ENCODE data around the gene CD200R1L.

CD200R1L gene

GRCh38 chr3:112786881-112787579 lies 59.6 kb downstream of the CD200R1L start:
- DNase-seq (ENCODE audit: low read depth), result no peak

- no peak for DNase-seq (ENCODE audit: low read depth)
Observed at GRCh38 chr3:112786002-112786590, 60.6 kb downstream of the CD200R1L start.

GRCh38 chr3:112785321-112786001 lies 61.2 kb downstream of the CD200R1L start:
- DNase-seq (ENCODE audit: low read depth), result no peak

GRCh38 chr3:112782491-112782890 lies 64.2 kb downstream of the CD200R1L start:
- no peak for DNase-seq (ENCODE audit: low read depth)

- no peak for DNase-seq (ENCODE audit: low read depth)
Observed at GRCh38 chr3:112781599-112781998, 65.1 kb downstream of the CD200R1L start.

- DNase-seq (ENCODE audit: low read depth), result no peak
Observed at GRCh38 chr3:112779558-112780480, 66.8 kb downstream of the CD200R1L start.

- no peak for DNase-seq (ENCODE audit: low read depth)
Observed at GRCh38 chr3:112779011-112779410, 67.7 kb downstream of the CD200R1L start.

GRCh38 chr3:112778353-112778948 lies 68.2 kb downstream of the CD200R1L start:
- no peak for DNase-seq (ENCODE audit: low read depth)

- no peak for DNase-seq (ENCODE audit: low read depth)
Observed at GRCh38 chr3:112777811-112778210, 68.9 kb downstream of the CD200R1L start.

GRCh38 chr3:112776836-112777235 lies 69.8 kb downstream of the CD200R1L start:
- no peak for DNase-seq (ENCODE audit: low read depth)

- DNase-seq (ENCODE audit: low read depth), result no peak
Observed at GRCh38 chr3:112776000-112776399, 70.7 kb downstream of the CD200R1L start.

- DNase-seq (ENCODE audit: low read depth), result no peak
Observed at GRCh38 chr3:112775011-112775742, 71.5 kb downstream of the CD200R1L start.

- no peak for DNase-seq (ENCODE audit: low read depth)
Observed at GRCh38 chr3:112774293-112774926, 72.3 kb downstream of the CD200R1L start.

- no peak for DNase-seq (ENCODE audit: low read depth)
Observed at GRCh38 chr3:112773864-112774263, 72.8 kb downstream of the CD200R1L start.

- no peak for DNase-seq (ENCODE audit: low read depth)
Observed at GRCh38 chr3:112770951-112771350, 75.7 kb downstream of the CD200R1L start.

GRCh38 chr3:112770032-112770626 lies 76.5 kb downstream of the CD200R1L start:
- no peak for DNase-seq (ENCODE audit: low read depth)

GRCh38 chr3:112769286-112769978 lies 77.2 kb downstream of the CD200R1L start:
- no peak for DNase-seq (ENCODE audit: low read depth)

GRCh38 chr3:112767777-112768176 lies 78.9 kb downstream of the CD200R1L start:
- DNase-seq (ENCODE audit: low read depth), result no peak

- no peak for DNase-seq (ENCODE audit: low read depth)
Observed at GRCh38 chr3:112767177-112767576, 79.5 kb downstream of the CD200R1L start.

Measured in activated gamma-delta T cell treated with anti-CD3 and anti-CD28 coated beads, Interleukin-2, amount 50 U/mL, for 16 hours (primary cell).